A673 (cell line): Measurements from ENCODE around the gene CRACDL.

ENCODE experiments used
- EZH2 ChIP-seq: fragments of 200-600 bp; sonication (generic); IDR thresholded peaks from 2 replicates; pipeline ENCODE4 v1.6.1; 2017; ENCODE audit warnings: borderline replicate concordance, low read depth, mild to moderate bottlenecking, mixed read lengths, antibody characterized with exemption, low read length; ENCODE audit not compliant: poor library complexity, severe bottlenecking
- TF ChIP-seq, protein P1 (sequence below): fragments of 300-800, 200-600 bp; sonication (generic); conservative IDR thresholded peaks from 2 replicates; pipeline ENCODE4 v1.5.1; 2017; ENCODE audit warnings: low read depth, mild to moderate bottlenecking, antibody characterized with exemption, low read length, moderate library complexity, mixed read lengths

DNA sequence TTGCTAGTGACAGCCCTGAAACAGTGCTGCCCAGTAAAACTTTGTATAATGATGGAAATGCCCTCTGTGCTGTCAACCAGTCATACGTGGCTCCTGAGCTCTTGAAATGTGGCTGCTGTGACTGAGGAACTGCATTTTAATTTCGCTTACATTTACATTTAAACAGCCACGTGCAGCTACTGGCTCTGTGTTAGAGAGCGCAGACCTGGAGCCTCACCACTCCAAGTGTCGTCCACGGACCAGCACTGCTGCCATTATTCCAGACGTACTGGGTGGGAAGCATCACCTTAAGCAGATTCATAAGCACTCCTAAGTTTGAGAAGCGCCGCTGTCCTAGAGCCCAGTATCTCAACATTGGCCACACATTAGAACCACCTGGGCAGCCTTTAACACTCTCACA, 128.1 kb downstream of the CRACDL start:
- TF ChIP-seq, protein P1, sequence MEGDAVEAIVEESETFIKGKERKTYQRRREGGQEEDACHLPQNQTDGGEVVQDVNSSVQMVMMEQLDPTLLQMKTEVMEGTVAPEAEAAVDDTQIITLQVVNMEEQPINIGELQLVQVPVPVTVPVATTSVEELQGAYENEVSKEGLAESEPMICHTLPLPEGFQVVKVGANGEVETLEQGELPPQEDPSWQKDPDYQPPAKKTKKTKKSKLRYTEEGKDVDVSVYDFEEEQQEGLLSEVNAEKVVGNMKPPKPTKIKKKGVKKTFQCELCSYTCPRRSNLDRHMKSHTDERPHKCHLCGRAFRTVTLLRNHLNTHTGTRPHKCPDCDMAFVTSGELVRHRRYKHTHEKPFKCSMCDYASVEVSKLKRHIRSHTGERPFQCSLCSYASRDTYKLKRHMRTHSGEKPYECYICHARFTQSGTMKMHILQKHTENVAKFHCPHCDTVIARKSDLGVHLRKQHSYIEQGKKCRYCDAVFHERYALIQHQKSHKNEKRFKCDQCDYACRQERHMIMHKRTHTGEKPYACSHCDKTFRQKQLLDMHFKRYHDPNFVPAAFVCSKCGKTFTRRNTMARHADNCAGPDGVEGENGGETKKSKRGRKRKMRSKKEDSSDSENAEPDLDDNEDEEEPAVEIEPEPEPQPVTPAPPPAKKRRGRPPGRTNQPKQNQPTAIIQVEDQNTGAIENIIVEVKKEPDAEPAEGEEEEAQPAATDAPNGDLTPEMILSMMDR: no peak
- no peak for TF ChIP-seq EZH2
